ENCODE data around the gene ZHX3. TPM values are rescaled to one million over a fixed set of nuclear protein-coding genes. Genes with fewer than 3 reads are reported as not detected.

Gene ZHX3
- total RNA-seq, 4 donors from 2014 or later, result 89.3 to 173 (median 156) TPM

GRCh38 chr20:41158082-41158625 lies 159.4 kb downstream of the ZHX3 start:
- 85% methylated on average over 4 of the region's 6 CpGs for WGBS
- intact Hi-C loops (cut with DNase I), result no loop called here
- peaks cover 16 to 38% (median 33%) of the 10 kb centered on the region in 4 donors for H3K36me3 ChIP-seq
- H3K9me3 ChIP-seq, result no peaks in the 10 kb centered on the region
- DNase-seq (ENCODE audit: extremely low spot score), result no peak
- H3K4me3 ChIP-seq, result no peak overlapping the region
- H3K27me3 ChIP-seq, result no peaks in the 10 kb centered on the region
- H3K4me1 ChIP-seq, result peaks cover 72 to 83% (median 77%) of the 10 kb centered on the region in 4 donors
- H3K27ac ChIP-seq (replicated peaks in 1 of 4), result peak overlapping the region in 2 of 4 donors; percentile 8 to 9
- TF ChIP-seq EP300 (IDR thresholded peaks at IDR 0.05) (no peak), CTCF (IDR thresholded peaks at IDR 0.05) (no peak), POLR2A (IDR thresholded peaks at IDR 0.05; ENCODE audit: low read depth) (no peak), POLR2AphosphoS5 (IDR thresholded peaks at IDR 0.05) (no peak)

GRCh38 chr20:41155261-41155660 lies 162.3 kb downstream of the ZHX3 start:
- Histone ChIP-seq H3K4me3 (no peak overlapping the region), H3K36me3 (peaks cover 9% of the 10 kb centered on the region in 4 donors), H3K4me1 (peaks cover 89 to 98% (median 93%) of the 10 kb centered on the region in 4 donors), H3K27ac (replicated peaks in 1 of 4) (peak overlapping the region in 1 of 4 donors; percentile 33), H3K27me3 (no peaks in the 10 kb centered on the region), H3K9me3 (no peaks in the 10 kb centered on the region)
- intact Hi-C loops (cut with DNase I), result no loop called here
- TF ChIP-seq CTCF (IDR thresholded peaks at IDR 0.05), result no peak
- TF ChIP-seq POLR2AphosphoS5 (IDR thresholded peaks at IDR 0.05), result no peak
- TF ChIP-seq EP300 (IDR thresholded peaks at IDR 0.05), result no peak
- TF ChIP-seq POLR2A (IDR thresholded peaks at IDR 0.05; ENCODE audit: low read depth), result no peak
- no peak for DNase-seq (ENCODE audit: extremely low spot score)
- 82% methylated on average over 7 of the region's 7 CpGs for WGBS

- DNase-seq (ENCODE audit: extremely low spot score), result no peak
- peaks cover 92 to 99% (median 96%) of the 10 kb centered on the region in 4 donors for H3K4me1 ChIP-seq
- 76% methylated on average over 7 of the region's 8 CpGs for WGBS
- H3K27me3 ChIP-seq, result no peaks in the 10 kb centered on the region
- H3K36me3 ChIP-seq, result peaks cover 2 to 3% (median 2%) of the 10 kb centered on the region in 4 donors
- H3K4me3 ChIP-seq, result no peak overlapping the region
- TF ChIP-seq POLR2AphosphoS5 (IDR thresholded peaks at IDR 0.05), result no peak
- TF ChIP-seq EP300 (IDR thresholded peaks at IDR 0.05), result no peak
- no peak for TF ChIP-seq CTCF (IDR thresholded peaks at IDR 0.05)
- no peak for TF ChIP-seq POLR2A (IDR thresholded peaks at IDR 0.05; ENCODE audit: low read depth)
- no peaks in the 10 kb centered on the region for H3K9me3 ChIP-seq
- intact Hi-C loops (cut with DNase I), result no loop called here
- H3K27ac ChIP-seq (replicated peaks in 1 of 4), result peak overlapping the region in 2 of 4 donors; percentile 25 to 33
Observed at GRCh38 chr20:41154436-41155176, 162.9 kb downstream of the ZHX3 start.

DNA sequence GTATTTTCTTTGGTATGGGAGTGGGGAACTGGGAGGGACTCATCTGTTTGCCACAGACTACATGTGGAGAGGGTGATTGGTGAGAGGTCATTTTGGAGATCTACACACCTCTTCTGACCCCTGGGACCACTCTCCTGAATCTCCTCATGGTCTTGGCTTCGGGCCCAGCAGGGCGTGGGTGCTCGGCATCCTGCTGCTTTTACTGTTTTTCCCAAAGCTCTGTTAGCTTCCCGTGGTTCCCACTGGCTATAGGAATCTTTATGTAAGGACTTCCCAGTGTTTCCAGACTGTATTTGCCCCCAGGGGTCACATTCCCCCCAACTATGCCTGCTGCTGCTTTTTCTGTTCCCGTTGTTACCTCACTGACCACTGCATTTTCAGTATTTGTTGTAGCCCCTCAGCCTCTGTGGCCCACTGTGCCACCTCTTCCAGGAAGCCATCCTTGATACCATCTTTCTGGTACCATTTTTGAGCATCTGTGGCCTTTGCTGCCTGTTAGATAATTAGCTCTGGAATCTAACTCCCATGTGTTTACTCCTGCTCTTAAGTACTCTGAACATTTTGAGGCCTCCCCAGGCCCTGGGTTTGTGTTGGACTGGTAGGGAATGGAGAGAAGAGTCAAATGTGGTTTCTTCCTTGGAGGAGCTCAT lies 165.3 kb downstream of the ZHX3 start:
- intact Hi-C loops (cut with DNase I), result no loop called here
- Histone ChIP-seq H3K4me3 (no peak overlapping the region), H3K36me3 (no peaks in the 10 kb centered on the region), H3K9me3 (no peaks in the 10 kb centered on the region), H3K27me3 (no peaks in the 10 kb centered on the region), H3K27ac (replicated peaks in 1 of 4) (peak overlapping the region in 3 of 4 donors; percentile 17 to 42 (median 20)), H3K4me1 (peaks cover 96 to 100% (median 97%) of the 10 kb centered on the region in 4 donors)
- no peak for TF ChIP-seq EP300 (IDR thresholded peaks at IDR 0.05)
- TF ChIP-seq POLR2A (IDR thresholded peaks at IDR 0.05; ENCODE audit: low read depth), result no peak
- TF ChIP-seq POLR2AphosphoS5 (IDR thresholded peaks at IDR 0.05), result no peak
- no peak for TF ChIP-seq CTCF (IDR thresholded peaks at IDR 0.05)
- DNase-seq (ENCODE audit: extremely low spot score), result no peak
- WGBS, result 51% methylated on average over 5 of the region's 5 CpGs

Data from esophagus muscularis mucosa (tissue), 4 donors.